Astrocyte (in vitro differentiated cells and primary cell): Measurements from ENCODE around the gene TLE1.

Experiments used
- CTCF ChIP-seq: IDR thresholded peaks from 2 replicates; pipeline ENCODE4 v1.5.1; 2011; ENCODE audit warnings: low read depth, mild to moderate bottlenecking, inconsistent platforms, low read length, moderate library complexity; ENCODE audit not compliant: insufficient read depth
- EZH2 ChIP-seq: IDR thresholded peaks from 2 replicates; pipeline ENCODE4 v1.6.1; 2012; ENCODE audit warnings: mild to moderate bottlenecking, low read length, inconsistent platforms; ENCODE audit not compliant: insufficient read depth

- TF ChIP-seq CTCF: no peak
- TF ChIP-seq EZH2: no peak
Observed at GRCh38 chr9:81598811-81599210, 90.5 kb downstream of the TLE1 start.
